Inflammatory macrophage treated with lipopolysaccharide for 4 hours (primary cell): ENCODE results near the gene ANXA2.
"Not testable (repeated sequence)": the region's sequence is repeated elsewhere in the genome, so short reads cannot be mapped to it uniquely, and the experiment has no call there.

Source experiments
- DNase-seq: peaks from one replicate; pipeline ENCODE4 v3.0.0-alpha.2; 2020

Gene ANXA2

DNA sequence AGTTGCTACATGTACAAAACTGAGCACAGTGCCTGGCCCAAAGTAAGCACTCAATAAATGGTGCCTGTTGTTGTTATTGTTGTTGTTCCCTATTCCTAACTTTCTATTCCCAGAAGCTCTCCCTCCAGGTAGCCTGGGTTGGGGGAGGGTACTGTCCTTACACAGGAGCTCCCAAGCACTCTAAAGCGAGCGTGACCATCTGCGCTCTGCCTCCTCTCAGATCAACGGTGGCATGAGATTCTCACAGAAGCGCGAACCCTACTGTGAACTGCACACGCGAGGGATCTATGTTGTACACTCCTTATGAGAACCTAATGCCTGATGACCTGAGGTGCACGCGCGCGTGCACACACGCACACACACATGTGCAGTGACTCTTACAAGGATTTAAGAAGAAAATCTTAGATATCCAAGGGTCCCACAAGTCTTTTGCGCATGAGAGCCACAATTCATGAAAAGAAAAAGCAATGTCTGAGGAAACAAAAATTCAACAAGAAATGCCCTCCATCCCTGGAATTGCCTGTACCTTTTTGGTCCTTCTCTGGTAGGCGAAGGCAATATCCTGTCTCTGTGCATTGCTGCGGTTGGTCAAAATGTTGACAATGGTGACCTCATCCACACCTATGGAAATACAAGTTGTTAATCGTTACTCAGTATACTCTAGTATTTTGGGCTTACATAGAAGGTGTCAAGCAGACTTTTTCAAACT is 33.7 kb downstream of the ANXA2 start:
- no peak for DNase-seq

DNA sequence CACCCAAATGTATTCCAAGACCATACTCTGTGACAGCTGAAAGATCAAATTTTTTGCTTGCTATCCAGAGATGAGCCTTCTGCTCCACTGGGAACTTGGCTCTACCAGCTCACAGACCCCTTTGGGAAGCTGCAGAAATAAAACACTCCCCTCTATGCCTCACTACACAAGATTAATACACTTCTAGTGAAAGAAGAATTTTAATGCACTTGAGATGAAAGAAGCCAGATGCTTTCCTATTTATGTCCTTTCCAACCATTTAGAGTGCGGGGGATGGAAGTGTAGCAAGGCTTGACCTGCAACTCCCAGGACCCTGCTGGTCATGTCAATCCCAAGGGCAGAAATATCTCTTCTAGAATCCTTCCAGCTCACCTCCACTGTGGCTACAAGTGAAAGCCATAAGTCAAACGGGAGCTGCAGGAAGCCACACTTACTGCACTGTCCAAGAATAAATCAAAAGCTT is 34.7 kb downstream of the ANXA2 start:
- no peak for DNase-seq

DNA sequence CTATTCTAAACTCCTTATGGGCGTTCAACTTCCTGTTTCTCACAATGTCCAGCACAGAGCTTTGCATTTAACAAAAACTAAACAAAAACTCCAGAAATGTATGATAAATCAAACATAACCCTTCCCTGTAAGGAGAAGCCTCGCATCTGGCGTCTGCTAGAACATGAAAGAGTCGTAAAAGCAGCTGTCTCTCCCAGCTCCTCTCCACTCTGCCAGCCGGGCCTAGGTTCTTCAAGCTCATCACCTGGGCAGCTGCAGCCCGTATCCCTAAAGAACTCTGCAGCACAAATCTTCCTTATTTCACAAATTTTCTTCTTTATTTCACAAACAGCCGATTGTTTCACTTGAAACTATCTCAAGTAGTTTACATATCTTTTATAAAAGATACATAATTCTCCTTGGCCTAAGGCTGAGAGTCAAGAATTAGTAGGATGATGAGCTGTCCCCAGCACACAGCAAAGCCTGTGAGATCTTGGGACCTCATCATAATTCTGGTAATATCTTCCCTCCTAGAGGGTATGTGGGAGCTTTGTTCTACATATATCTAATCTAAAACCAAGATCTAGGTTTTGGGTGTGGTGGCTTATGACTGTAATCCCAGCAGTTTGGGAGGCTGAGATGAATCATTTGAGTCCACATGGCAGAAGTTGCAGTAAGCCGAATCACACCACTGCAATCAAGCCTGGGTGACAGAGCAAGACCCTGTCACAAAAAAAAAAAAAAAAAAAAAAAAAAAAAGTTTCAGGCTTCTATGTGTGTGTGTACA is 35.3 kb downstream of the ANXA2 start:
- peak; percentile 76 for DNase-seq

DNA sequence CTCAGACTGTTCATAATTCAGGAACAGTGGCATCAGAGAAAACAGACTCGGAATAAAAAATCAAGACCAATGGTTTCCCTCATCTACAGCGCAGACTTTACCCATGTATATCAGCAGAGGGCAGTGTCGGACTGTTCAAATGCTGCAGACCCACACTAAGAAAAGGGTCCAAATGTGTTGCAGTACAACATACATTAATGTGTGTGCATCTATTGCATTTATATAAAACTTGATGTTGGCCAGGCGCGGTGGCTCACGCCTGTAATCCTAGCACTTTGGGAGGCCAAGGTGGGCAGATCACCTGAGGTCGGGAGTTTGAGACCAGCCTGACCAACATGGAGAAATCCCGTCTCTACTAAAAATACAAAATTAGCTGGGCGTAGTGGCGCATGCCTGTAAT is 38.0 kb downstream of the ANXA2 start:
- not testable (repeated sequence) for DNase-seq

DNA sequence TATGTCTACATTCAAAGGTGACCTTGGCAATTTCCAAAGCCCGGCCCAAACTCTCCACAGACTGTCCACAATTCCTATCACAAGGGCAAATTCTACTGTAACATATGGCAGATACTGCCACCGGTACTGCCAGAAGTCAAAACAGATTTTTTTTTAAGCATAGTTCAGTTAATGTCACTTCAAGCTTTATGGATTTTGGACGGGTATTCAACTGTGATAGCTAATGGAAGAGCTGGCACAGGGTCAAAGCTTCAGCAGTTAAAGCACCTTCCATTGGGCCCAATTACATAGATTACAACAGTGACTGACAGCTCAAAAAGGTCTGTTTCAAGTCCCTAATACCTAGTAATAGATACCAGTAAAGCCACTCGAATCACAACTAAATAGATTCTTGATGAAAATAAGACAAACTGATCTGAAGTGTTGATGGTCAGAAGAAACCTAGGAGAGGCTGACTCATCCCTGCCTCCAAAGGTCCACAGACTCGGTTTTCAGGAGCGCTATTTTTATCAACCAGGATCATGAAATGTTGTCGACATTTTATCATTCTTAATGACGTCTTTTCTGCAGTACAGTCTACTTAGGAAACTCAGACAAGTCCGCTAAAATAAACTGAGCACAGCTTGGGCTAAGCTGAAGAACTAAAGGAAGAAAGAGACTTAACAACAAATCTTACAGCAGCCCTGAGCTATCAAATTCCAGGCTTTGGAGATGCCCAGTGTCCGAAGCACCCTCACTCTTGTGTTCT is 38.7 kb downstream of the ANXA2 start:
- DNase-seq, result no peak

DNA sequence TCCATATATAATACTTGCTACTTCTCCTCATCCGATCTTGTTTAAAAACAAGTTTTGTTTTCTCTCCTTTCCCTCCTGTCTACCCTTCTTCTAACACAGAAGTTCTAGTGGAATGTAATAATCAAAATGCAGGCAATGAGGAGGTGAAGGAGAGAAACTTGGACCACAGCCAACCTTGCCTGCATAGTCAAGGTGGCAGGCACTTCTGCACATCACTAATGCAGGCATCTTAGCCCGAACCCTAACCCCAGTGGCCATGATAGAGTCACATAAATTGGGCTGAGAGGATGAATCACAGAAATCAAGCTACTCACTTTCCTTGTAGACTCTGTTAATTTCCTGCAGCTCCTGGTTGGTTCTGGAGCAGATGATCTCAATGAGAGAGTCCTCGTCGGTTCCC is 41.0 kb downstream of the ANXA2 start:
- DNase-seq, result no peak

DNA sequence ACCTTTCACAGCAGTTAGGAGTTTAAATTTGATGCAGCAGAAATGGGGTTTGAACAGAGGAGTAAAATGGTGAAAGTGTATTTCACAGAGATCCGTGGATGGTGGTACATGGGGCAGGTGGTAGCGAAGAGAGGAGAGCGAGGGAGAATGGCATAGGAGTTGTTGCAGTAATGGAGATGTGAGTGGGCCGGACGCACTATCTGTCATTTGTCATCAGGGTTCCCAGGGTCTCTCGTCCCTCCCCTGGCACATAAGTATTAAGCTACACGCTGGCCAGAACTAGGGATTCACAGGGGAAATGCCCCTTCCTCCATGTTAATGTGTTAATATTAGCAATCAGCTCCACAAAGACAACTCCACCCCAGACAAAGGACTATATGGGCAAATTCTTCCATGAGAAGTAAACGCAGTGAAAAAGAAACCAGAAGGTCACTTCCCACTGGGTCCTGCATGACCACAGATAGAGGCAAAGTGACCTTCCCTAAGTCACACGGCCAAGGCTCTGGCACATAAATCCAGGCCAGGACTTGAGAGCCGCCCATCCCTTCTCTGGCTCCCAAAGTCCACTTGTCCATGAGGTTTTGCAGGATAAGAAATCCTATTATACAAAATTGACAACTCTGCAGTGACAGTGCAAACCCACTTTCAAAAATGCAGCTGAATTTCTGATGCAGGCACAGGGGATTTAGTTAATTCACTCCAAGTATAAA is 42.5 kb downstream of the ANXA2 start:
- no peak for DNase-seq

DNA sequence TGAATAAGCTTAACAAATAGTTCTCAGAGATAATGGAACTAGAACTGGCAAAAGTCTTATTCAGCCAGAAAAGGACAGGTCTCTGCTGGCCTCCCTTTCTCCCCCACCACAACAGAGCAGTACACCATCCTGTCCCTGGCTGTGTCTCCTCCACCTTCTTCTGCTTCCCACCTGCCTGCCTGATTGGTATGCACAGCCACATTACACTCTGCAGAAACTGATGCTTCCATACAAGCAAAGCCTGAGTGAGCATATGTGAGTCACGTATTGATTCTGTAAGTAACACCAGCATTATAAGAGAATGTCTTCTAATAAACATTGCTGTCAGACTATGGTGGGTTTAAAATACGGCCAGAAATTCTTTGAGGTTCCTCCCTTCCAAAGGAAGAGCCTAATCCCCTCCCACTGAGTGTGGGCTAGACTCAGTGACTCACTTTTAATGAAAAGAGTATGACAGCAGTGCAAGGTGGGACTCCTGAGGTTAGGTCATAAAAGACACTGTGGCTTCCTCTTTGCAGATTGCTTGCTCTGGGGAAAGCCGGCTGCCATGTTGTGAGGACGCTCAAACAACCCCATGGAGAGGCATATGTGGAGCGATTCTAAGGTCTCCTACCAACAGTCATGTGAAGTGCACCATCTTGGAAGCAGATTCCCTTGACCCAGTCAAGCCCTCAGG is 44.4 kb downstream of the ANXA2 start:
- peak; percentile 57 for DNase-seq

DNA sequence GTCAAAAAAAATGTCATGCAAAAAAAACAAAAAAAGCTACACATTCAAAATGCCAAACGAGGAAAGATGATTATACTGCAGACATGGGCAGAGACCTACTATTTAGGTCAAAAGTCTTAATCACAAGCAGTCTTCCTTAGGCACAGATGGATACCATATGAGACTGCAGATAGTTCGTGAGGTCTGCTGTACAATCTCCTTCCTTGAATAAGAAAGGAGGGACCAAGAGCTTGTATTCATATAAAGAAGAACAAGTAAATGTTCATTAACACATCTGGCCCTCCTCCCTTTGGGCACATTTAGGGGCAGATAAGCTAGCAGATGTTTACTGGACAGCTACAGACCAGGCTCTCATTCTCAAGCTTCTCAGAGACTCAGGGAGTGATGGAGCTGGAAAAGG is 45.3 kb downstream of the ANXA2 start:
- DNase-seq, result no peak

DNA sequence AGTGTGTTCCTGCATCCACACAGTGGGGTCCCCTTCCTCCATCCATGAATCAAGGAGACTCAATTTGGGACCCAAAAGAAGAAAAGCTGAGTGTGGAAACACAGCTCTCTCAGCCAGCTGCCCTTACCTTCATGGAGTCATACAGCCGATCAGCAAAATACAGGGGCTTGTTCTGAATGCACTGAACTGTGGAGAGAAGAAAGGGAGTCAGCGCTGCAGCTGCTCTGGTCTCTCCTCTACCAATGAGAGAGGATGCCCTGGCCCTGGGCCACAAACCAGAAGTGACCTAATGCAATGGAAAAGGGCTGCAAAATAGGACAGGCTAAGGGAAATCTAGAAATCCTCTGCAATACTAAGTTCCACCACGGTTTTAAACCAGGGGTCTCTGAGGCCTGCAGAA is 46.7 kb downstream of the ANXA2 start:
- no peak for DNase-seq

DNA sequence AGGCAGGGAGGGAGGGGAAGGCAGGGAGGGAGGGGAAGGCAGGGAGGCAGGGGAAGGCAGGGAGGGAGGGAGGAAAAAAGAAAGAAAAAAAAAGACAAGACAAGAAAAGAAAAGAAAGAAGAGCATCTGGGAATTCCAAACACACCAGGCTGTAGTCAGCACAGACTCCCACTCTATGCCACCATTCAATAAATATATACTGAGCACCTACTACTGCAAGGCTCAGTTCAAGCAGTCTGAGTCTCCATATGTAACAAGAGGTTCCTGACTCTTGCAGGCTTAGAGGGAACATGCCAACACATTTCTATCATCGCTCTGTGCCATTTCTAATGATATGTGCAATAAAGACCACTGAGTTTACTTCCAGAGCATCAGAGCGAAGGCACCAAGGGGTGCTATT is 47.7 kb downstream of the ANXA2 start:
- DNase-seq, result no peak

DNA sequence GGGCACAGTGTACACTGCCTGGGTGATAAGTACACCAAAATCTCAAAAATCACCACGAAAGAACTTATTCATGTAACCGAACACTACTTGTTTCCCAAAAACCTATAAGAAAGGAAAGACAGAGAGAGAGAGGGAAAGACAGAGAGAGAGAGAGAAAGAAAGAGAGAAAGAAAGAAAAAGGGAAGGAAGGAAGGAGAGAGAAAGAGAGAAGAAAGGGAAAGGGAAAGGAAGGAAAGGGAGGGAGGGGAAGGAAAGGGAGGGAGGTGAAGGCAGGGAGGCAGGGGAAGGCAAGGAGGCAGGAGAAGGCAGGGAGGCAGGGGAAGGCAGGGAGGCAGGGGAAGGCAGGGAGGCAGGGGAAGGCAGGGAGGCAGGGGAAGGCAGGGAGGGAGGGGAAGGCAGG is 48.2 kb downstream of the ANXA2 start:
- DNase-seq, result no peak

DNA sequence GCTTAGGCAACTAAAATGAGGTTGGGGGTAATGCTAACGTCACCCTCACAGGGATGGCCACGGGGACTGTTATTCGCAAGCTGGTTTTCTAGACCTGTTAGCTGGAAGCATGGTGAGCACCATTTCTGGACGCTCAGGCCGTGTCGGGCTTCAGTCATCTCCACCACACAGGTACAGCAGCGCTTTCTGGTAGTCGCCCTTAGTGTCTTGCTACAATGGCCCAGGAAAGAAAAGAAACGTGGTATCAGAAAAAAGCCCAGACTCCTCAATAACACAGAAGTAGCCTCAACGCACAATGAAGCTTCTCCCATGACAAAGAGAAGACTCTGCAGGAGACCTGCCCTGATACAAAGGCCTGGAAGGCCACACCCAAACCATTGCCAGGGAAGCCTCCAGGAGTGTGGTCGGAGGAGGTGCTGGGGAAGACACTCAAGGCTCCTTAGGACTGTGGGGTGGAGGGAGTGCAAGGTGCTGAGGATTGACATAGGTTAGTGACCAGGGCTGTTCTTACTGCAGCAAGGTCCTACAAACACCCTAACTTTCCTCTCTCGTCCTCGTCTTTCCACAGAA is 50.2 kb downstream of the ANXA2 start:
- no peak for DNase-seq

DNA sequence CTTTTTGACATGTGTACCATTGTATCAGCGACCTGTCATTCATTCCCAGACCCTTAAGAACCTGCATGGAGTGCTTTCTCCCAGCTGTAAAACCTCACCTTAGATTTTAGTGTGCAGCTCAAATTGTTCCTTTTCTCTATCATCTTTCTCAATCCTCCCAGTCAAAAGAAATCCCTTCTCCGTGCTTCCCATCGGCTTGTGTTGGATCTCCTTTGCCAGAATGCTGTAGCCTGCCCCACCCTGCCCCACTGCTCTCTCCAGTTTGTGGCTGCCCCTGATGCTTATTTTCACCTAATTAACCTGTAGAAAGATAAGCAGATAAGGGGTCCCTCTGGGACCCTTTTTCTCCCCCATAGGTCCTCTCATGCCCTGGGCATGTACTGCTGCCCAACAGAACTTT is 51.1 kb downstream of the ANXA2 start:
- no peak for DNase-seq

DNA sequence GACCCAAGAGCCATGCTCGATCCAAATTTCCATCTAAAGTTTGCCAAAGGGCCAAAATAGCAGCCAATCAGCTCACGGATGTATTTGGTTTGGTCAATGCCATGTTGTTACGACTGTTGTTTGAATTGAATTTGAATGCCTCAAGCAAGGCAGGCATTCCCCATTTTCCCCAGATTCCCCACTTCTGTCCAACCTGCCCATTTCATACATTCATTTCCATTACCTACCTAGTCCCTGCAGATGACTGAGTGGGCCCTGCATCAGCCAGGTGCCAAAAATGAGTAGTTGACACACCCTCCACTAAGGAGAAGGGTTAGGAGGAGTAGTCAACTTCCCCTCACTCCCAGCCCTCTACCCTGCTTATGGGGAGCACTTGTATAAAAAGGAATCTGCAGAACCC is 51.7 kb downstream of the ANXA2 start:
- no peak for DNase-seq

DNA sequence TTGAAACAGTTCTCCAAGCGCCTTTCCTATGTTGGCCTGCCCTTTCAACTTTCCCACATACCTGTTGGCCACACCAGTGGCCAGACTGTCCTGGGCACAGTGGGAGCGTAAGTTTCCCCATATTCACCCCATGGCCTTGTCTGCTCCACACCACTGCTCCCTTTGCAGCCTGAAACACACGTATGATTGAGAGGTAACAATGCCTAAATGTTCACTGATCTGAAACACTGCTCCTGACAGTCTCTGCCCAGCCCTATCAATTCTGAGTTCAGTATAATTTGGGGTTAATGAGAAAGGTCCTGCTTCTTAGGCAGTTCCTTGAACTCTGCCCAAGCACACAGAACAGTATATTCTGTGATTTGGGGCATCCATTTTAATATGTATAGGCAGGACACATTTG is 52.2 kb downstream of the ANXA2 start:
- DNase-seq, result no peak

DNA sequence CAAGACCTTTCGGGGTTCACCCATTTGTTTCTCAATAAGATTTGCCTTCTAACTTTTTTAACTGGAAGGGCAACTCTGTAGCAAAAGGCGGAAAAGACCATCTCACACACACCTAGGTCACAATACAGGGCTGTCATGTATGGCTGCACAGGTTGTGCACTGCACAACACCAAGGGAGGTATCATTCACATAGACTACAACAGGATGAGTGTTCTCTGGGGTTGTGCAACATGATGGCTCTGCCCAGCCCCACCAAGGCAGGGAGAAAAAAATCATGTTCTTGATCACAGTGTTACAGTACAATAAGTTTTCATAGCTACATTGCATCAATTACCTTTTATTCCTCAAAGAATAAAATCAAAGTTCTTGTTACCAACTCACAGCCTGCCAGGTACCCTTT is 52.8 kb downstream of the ANXA2 start:
- no peak for DNase-seq

DNA sequence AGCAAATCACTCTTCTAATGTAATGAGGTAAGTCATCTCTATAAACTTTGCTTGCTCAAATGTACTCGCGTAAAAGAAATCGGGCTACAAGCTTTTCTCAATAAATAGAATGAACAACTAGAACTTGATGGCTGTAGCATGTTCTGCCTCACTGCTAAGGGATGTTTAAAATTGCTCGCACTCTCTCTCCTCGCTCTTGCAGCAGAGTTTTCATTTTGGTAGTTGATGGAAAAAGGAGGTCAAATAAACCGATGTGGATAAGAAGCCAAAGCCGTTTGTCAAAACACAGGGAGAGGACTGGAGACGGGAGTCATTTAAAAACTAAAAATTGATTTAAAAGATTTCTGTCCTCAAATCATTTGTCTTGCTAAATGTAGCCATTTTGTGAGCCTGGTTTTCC is 53.3 kb downstream of the ANXA2 start:
- no peak for DNase-seq

DNA sequence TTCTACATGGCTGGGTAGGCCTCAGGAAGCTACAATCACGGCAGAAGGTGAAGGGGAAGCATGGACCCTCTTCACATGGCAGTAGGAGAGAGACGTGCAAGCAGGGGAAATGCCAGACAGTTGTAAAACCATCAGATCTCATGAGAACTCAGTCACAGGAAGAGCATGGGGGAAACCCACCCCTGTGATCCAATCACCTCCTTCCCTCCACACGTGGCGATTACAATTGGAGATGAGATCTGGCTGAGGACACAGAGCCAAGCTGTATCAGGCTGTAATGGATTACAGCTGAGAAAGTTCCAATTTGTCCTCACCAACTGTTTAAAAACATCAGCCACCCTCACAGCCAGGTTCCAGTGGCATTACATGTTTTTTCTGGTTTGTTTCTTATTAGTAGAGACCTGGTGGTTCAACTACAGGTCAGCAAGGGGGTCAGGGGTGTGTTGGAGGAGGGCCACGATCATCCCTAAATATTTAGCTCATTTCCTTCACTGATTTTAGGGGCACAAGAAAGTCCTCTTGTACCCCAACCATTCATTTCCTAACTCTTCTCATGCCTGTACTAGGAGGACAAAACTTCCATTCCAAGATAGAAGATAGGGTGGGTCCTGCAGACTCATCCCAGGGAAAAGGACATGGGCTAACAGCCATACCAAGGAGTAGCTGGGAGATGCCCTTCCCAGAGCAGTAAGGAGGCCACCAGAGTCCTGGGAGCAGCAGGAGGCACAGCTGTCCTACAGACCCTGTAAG is 54.4 kb downstream of the ANXA2 start:
- DNase-seq, result peak; percentile 30

DNA sequence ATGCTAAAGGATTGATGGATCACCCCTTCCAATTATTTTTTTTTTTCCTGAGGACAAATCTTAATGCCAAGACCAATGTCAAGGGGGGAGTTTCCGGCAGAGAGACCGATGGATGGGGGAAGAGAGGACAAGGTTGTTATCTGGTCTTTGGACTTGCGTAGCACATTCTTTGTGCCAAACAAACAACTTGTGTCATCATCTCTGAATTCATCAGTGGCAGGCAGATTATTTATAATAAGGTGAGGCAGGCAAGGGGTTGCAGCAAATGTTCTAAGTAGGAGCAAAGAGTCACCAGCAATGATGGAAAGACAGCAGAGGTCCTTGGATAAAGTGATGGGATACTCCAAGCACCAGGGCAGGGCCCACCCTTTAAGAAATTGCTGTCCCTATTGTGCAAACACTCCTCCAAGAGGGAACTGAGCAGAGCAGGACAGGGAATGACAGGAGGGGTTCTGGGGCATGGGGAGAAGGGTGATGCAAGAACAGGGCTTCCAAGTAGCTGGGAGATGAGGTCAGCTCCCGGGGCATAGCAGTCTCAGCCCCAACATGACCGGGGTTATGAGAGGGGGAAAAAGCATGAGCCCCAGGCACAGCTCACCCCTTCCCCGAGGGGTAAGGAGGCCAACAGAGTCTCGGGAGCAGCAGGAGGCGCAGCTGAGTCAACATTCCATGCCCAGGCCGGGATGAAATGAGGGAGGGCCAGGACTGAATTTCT is 57.4 kb downstream of the ANXA2 start:
- DNase-seq, result no peak

DNA sequence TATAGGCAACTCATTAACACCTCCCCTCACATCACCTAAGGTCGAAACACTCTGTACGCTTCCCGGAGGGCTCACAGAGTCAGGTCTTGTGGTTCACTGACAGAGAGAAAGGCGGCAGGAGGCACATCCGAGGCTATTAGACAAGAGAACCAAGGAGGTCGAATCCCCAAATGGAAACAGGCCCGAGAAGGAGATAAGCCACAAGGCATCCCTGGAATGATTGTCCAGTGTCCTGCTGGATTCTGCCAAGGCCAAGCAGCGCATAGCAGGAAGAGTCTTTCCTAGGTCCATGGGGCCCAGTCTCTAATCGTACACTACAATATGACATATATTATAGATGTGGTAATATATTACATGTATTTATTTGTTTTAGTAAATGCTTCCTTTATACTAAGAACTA is 58.5 kb downstream of the ANXA2 start:
- no peak for DNase-seq
